GM23248 (cell line): ENCODE results near the gene ACTR1A. TPM values are rescaled to one million over a fixed set of nuclear protein-coding genes. Genes with fewer than 3 reads are reported as not detected.

ENCODE experiments used
- DNase-seq: peaks from one replicate; pipeline ENCODE4 v3.0.0-alpha.2; 2015
- H2AFZ ChIP-seq: fragments of 200-600 bp; sonication (generic); 2 replicates; pipeline ENCODE4 v1.6.1; 2016; ENCODE audit warnings: antibody characterized with exemption
- H3F3A ChIP-seq: fragments of 200-600 bp; sonication (generic); 2 replicates; pipeline ENCODE4 v1.6.1; 2016; ENCODE audit warnings: mild to moderate bottlenecking, antibody characterized with exemption, mixed run types; ENCODE audit not compliant: insufficient read depth
- H3K27ac ChIP-seq: fragments of 200-600 bp; sonication (generic); 2 replicates; pipeline ENCODE4 v1.5.1; 2016; ENCODE audit warnings: mild to moderate bottlenecking
- H3K27me3 ChIP-seq: fragments of 200-600 bp; sonication (generic); replicated peaks from 2 replicates; pipeline ENCODE4 v1.6.1; 2016; ENCODE audit warnings: mild to moderate bottlenecking; ENCODE audit not compliant: insufficient read depth
- H3K36me3 ChIP-seq: fragments of 200-600 bp; sonication (generic); 2 replicates; pipeline ENCODE4 v1.6.1; 2016; ENCODE audit warnings: low read depth, mild to moderate bottlenecking
- H3K4me1 ChIP-seq: fragments of 200-600 bp; sonication (generic); 2 replicates; pipeline ENCODE4 v1.6.1; 2016; ENCODE audit warnings: mild to moderate bottlenecking; ENCODE audit not compliant: insufficient read depth
- H3K4me2 ChIP-seq: fragments of 200-600 bp; sonication (generic); one replicate; pipeline ENCODE4 v1.6.1; 2016; ENCODE audit warnings: mild to moderate bottlenecking; ENCODE audit not compliant: unreplicated experiment
- H3K4me3 ChIP-seq: fragments of 200-600 bp; sonication (generic); 2 replicates; pipeline ENCODE4 v1.5.1; 2016; ENCODE audit warnings: mild to moderate bottlenecking
- H3K79me2 ChIP-seq: fragments of 200-600 bp; sonication (generic); 2 replicates; pipeline ENCODE4 v1.6.1; 2016; ENCODE audit warnings: mild to moderate bottlenecking; ENCODE audit not compliant: insufficient read depth
- H3K9ac ChIP-seq: fragments of 200-600 bp; sonication (generic); 2 replicates; pipeline ENCODE4 v1.6.1; 2016; ENCODE audit warnings: mild to moderate bottlenecking
- H3K9me2 ChIP-seq: fragments of 200-600 bp; sonication (generic); 2 replicates; pipeline ENCODE4 v1.6.1; 2016; ENCODE audit warnings: mixed run types, mild to moderate bottlenecking, moderate library complexity; ENCODE audit not compliant: insufficient read depth
- H3K9me3 ChIP-seq: fragments of 200-600 bp; sonication (generic); one replicate; pipeline ENCODE4 v1.6.1; 2017; ENCODE audit warnings: low read depth
- H4K20me1 ChIP-seq: fragments of 200-600 bp; sonication (generic); 2 replicates; pipeline ENCODE4 v1.6.0; 2016; ENCODE audit not compliant: insufficient read depth
- EZH2 ChIP-seq: fragments of 200-600 bp; sonication (generic); IDR thresholded peaks from 2 replicates; pipeline ENCODE4 v1.6.1; 2018; ENCODE audit warnings: antibody characterized with exemption, mild to moderate bottlenecking; ENCODE audit not compliant: insufficient read depth, poor library complexity, severe bottlenecking
- EZH2phosphoT487 ChIP-seq: fragments of 200-600 bp; sonication (generic); IDR thresholded peaks from 2 replicates; pipeline ENCODE4 v1.6.1; 2018; ENCODE audit warnings: antibody characterized with exemption, moderate library complexity, mild to moderate bottlenecking, low read depth; ENCODE audit not compliant: insufficient read depth
- WGBS, 2 experiments: methylation state at CpG; one replicate each; pipeline ENCODE4 v1.1.6; 2015 to 2017; ENCODE audit warnings: low lambda C conversion rate in 2 of 2, low coverage in 1 of 2; ENCODE audit errors: missing lambda C conversion rate in 2 of 2; 5-methylcytosine and 5-hydroxymethylcytosine counted together
- in situ Hi-C: fragments of 300-500 bp; cut with MboI; formaldehyde crosslinking; loops from 2 replicates; pipeline ENCODE4 v1.15.0; 2020
- polyA plus RNA-seq: library from polyadenylated mRNA; unstranded; fragments of >200 nt; fragmentation: Nextera tagmentation; extraction: Ambion mirVana; gene quantifications from 2 replicates; pipeline ENCODE4 v1.2.1, GENCODE V29; 2016
- total RNA-seq: library from RNA; depleted of rRNA; stranded (reverse); fragments of >200 nt; shearing (Covaris generic); gene quantifications from 2 replicates; pipeline ENCODE4 v1.2.3, GENCODE V29; 2014

ACTR1A gene
- total and polyA plus RNA-seq, 2 experiments from 2014 or later: 127 to 134 TPM

DNA sequence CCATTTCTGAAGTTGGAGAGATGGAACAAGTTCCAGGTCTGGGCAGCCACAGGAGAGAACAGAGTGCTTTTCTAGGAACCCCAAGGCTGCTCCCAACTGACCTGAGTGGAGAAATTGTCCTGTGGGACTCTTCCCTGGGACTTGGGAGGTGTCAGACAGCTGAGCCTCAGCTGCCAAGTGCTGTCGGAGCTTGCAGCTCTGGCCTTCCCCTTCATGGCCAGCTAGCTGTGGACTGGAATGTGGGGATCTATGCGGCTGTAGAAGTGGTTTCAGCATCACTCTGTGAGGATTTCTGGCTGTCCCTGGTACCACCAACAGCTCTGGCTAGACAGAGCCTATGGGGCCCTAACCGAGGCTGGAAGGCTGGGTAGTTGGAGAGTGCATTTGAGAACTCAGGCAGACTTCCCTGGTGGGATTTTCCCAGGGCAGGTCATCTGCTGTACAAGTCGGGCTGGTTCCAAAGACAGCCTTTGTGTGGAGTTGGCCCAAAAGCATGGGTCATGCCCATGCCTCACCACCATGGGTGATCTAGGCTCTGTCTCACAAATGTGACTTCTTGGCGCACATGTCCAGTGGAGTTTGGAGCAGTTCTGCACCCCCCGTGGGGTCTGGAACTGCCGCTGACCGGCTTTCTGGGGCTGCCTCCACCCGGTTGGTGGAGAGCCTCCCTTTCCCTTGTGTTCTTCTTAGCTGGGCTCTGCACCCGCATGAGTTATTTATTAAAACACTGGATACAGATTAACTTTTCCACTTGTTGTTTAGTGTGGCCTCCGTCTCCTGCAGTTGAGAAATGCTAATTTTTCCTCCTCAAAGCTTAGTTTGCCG lies 12.2 kb upstream of the ACTR1A start:
- Histone ChIP-seq H2AFZ (no peak overlapping the region), H4K20me1 (no peaks in the 10 kb centered on the region), H3K36me3 (peaks cover 18% of the 10 kb centered on the region; the same call in 1 of the 2 replicates), H3F3A (0 out of 2 replicates have a peak, but pooled peaks cover 8% of the 10 kb centered on the region), H3K4me1 (peaks cover 16% of the 10 kb centered on the region), H3K9me2 (no peaks in the 10 kb centered on the region), H3K4me3 (no peak overlapping the region), H3K4me2 (no peak overlapping the region), H3K9ac (no peak overlapping the region), H3K27me3 (no peaks in the 10 kb centered on the region), H3K27ac (no peak overlapping the region), H3K9me3 (no peaks in the 10 kb centered on the region), H3K79me2 (peaks cover 55% of the 10 kb centered on the region)
- WGBS, 2 experiments: 37 to 38% methylated on average over 12 of the region's 12 CpGs
- TF ChIP-seq EZH2 (no peak), EZH2phosphoT487 (no peak)
- in situ Hi-C loops: no loop called here
- peak; percentile 9 for DNase-seq

DNA sequence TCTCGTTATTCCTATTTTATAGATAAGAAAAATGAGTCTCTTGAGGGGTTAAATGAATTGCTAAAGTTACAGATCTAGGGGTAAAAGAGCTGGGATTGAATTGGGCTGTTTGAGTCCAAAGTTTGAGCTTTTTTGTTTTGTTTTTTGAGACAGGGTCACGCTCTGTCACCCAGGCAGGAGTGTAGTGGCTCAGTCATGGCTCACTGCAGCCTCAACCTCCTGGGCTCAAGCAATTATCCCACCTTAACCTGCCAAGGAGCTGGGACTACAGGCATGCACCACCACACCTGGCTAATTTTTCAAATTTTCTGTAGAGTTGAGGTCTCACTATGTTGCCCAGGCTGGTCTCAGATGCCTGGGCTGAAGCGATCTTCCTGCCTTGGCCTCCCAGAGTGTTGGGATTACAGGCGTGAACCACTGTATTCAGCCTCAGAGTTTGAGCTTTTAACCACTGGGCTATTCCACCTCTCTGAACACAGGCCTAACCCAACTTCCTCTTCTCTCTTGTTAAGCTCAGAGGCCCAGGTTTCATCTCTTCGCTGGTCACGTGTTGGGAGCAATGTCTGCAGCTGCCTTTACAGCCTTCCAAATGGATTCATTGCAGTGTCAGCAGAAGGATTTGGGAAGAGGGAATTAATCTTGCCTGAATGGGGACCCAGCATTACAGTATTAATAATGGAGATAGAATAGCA lies 9.2 kb upstream of the ACTR1A start:
- WGBS, 2 experiments: 94 to 95% methylated on average over 6 of the region's 6 CpGs
- TF ChIP-seq EZH2phosphoT487 (no peak), EZH2 (no peak)

DNA sequence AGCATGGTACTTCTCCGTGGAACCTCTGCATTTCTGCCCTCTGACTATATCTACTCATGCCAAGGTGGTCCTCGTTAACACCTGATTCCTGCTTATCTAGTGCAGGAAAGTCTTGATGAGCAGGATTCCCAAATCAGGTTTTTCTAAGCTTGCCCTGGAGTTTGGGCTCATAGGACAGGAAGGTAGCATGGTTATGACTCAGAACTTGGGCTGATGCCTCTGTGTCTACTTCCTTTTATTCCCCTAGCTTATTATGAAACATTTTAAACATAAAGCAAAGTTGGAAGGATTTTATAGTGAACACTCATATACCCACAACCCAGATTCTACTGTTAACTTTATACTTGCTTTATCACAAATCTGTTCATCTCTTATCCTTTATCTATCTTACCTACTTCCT lies 6.9 kb upstream of the ACTR1A start:
- H3K36me3 ChIP-seq: peaks cover 18% of the 10 kb centered on the region; the same call in 1 of the 2 replicates
- no peaks in the 10 kb centered on the region for H3K27me3 ChIP-seq
- H3F3A ChIP-seq: peaks cover 8% of the 10 kb centered on the region; the same call in 1 of the 2 replicates
- 63 to 66% methylated on average over 2 of the region's 2 CpGs for WGBS, 2 experiments
- H3K9ac ChIP-seq: no peak overlapping the region
- H3K4me1 ChIP-seq: peaks cover 20% of the 10 kb centered on the region
- no peak overlapping the region for H3K4me3 ChIP-seq
- peak overlapping the region; percentile 45 for H3K27ac ChIP-seq
- H4K20me1 ChIP-seq: no peaks in the 10 kb centered on the region
- in situ Hi-C loops: no loop called here
- no peak overlapping the region for H2AFZ ChIP-seq
- H3K9me2 ChIP-seq: no peaks in the 10 kb centered on the region
- H3K79me2 ChIP-seq: peaks cover 79% of the 10 kb centered on the region
- peak overlapping the region; percentile 61 for H3K4me2 ChIP-seq
- TF ChIP-seq EZH2 (no peak), EZH2phosphoT487 (no peak)
- no peaks in the 10 kb centered on the region for H3K9me3 ChIP-seq
- DNase-seq: peak; percentile 84

More for the DNA sequence above, 9.2 kb upstream of the ACTR1A start:
- H3K79me2 ChIP-seq: peaks cover 71% of the 10 kb centered on the region
- no peak overlapping the region for H3K9ac ChIP-seq
- no peak overlapping the region for H3K27ac ChIP-seq
- in situ Hi-C loops: no loop called here
- no peaks in the 10 kb centered on the region for H3K27me3 ChIP-seq
- H3K36me3 ChIP-seq: peaks cover 18% of the 10 kb centered on the region; the same call in 1 of the 2 replicates
- H3K9me2 ChIP-seq: no peaks in the 10 kb centered on the region
- H3F3A ChIP-seq: peaks cover 5% of the 10 kb centered on the region; the same call in 1 of the 2 replicates
- peaks cover 12% of the 10 kb centered on the region for H3K4me1 ChIP-seq
- H3K4me2 ChIP-seq: no peak overlapping the region
- H4K20me1 ChIP-seq: no peaks in the 10 kb centered on the region
- no peak overlapping the region for H2AFZ ChIP-seq
- H3K9me3 ChIP-seq: no peaks in the 10 kb centered on the region
- no peak for DNase-seq
- H3K4me3 ChIP-seq: no peak overlapping the region

DNA sequence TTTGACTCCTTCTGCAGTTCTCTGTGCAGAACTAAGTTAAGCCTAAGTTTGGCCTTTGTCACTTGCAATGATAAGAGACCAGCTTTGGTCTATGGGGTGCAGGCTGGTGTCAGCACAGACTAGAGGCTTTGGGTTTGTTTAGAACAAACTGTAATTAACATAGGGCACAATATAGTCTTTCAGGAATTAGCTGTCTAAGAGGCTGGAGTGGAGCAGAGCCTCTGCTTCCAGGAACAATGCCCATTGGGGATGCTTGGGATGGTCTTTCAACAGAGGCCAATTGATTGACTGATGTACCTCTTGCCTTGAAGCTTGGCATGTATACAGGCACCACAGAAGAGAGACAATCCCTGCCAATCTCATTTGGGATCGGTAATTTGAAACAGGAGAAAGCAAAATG lies 6.0 kb upstream of the ACTR1A start:
- no peak for TF ChIP-seq EZH2
- no peak for TF ChIP-seq EZH2phosphoT487
- H3K79me2 ChIP-seq: peaks cover 79% of the 10 kb centered on the region
- in situ Hi-C loops: no loop called here

More for the DNA sequence above, 6.0 kb upstream of the ACTR1A start:
- Histone ChIP-seq H3K4me3 (no peak overlapping the region), H3K4me1 (peaks cover 20% of the 10 kb centered on the region), H3F3A (peaks cover 8% of the 10 kb centered on the region; the same call in 1 of the 2 replicates), H3K9me2 (no peaks in the 10 kb centered on the region), H3K36me3 (peaks cover 18% of the 10 kb centered on the region; the same call in 1 of the 2 replicates), H2AFZ (no peak overlapping the region), H3K27me3 (no peaks in the 10 kb centered on the region), H3K9me3 (no peaks in the 10 kb centered on the region), H3K4me2 (no peak overlapping the region), H4K20me1 (no peaks in the 10 kb centered on the region), H3K9ac (no peak overlapping the region), H3K27ac (no peak overlapping the region)
- WGBS, 2 experiments: 19 to 22% methylated on average over 1 of the region's 1 CpG
- DNase-seq: no peak
